Spleen (tissue), 13 donors: Measurements from ENCODE around the gene ABCC12. TPM values are rescaled to one million over a fixed set of nuclear protein-coding genes. Genes with fewer than 3 reads are reported as not detected.

Experiments
- DNase-seq: peaks from one replicate; pipeline ENCODE4 v3.0.0-alpha.2; 2020
- H3K27ac ChIP-seq, 8 donors: fragments of 200-600 bp; sonication (generic) in 7 of 8; 1 replicate in 4 of 8; 2 replicates in 4 of 8; pipeline versions ENCODE4 v1.5.0 to v1.8.0; 2016 to 2021; ENCODE audit warnings: inconsistent platforms in 4 of 8, mild to moderate bottlenecking in 4 of 8, moderate library complexity in 1 of 8
- H3K27me3 ChIP-seq, 7 donors: fragments of 200-600 bp; sonication (generic) in 6 of 7; replicated peaks in 1 of 7; 1 replicate in 4 of 7; 2 replicates in 3 of 7; pipeline versions ENCODE4 v1.5.0 to v1.8.0; 2016 to 2021; ENCODE audit warnings: inconsistent platforms in 3 of 7, mild to moderate bottlenecking in 1 of 7
- H3K36me3 ChIP-seq, 6 donors: fragments of 200-600 bp; sonication (generic) in 5 of 6; 1 replicate in 4 of 6; 2 replicates in 2 of 6; pipeline versions ENCODE4 v1.5.0 to v1.8.0; 2016 to 2021; ENCODE audit warnings: inconsistent platforms in 2 of 6
- H3K4me1 ChIP-seq, 6 donors: fragments of 200-600 bp; sonication (generic) in 5 of 6; 1 replicate in 3 of 6; 2 replicates in 3 of 6; pipeline versions ENCODE4 v1.5.0 to v1.8.0; 2016 to 2021; ENCODE audit warnings: inconsistent platforms in 3 of 6
- H3K4me3 ChIP-seq, 8 donors: fragments of 200-600 bp; sonication (generic) in 7 of 8; 1 replicate in 4 of 8; 2 replicates in 4 of 8; pipeline versions ENCODE4 v1.5.0 to v1.8.0; 2016 to 2021; ENCODE audit warnings: inconsistent platforms in 4 of 8, mild to moderate bottlenecking in 4 of 8, moderate library complexity in 2 of 8
- H3K9me3 ChIP-seq, 8 donors: fragments of 200-600 bp; sonication (generic) in 7 of 8; 1 replicate in 4 of 8; 2 replicates in 4 of 8; pipeline versions ENCODE4 v1.5.0 to v1.8.0; 2016 to 2021; ENCODE audit warnings: inconsistent platforms in 4 of 8
- CTCF ChIP-seq, 11 experiments: fragments of 200-600 bp in 7 of 11; fragments of 450-650 bp in 4 of 11; sonication (generic) in 4 of 11; IDR thresholded peaks in 8 of 11; conservative IDR thresholded peaks in 3 of 11; 1 replicate in 7 of 11; 2 replicates in 4 of 11; pipeline versions ENCODE4 v1.4.0 to v1.8.0; 2016 to 2021; ENCODE audit warnings: antibody characterized with exemption in 11 of 11, inconsistent platforms in 4 of 11, mild to moderate bottlenecking in 1 of 11
- POLR2A ChIP-seq, 3 donors: fragments of 450-650 bp; IDR thresholded peaks; one replicate each; pipeline ENCODE4 v1.5.1; 2017; ENCODE audit warnings: antibody characterized with exemption in 3 of 3, mild to moderate bottlenecking in 1 of 3
- POLR2AphosphoS5 ChIP-seq, 3 donors: sonication (generic); formaldehyde crosslinking; IDR thresholded peaks; one replicate each; pipeline ENCODE4 v1.5.1; 2017; ENCODE audit warnings: antibody characterized with exemption in 3 of 3
- WGBS, 5 donors: extraction: QIAGEN DNeasy Blood & Tissue Kit in 3 of 5; methylation state at CpG; one replicate each; pipeline versions ENCODE4 v1.1.5 to v1.1.7; 2013 to 2018; 5-methylcytosine and 5-hydroxymethylcytosine counted together
- intact Hi-C: fragments of 100-400 bp; cut with DNase I; formaldehyde crosslinking; loops from one replicate; pipeline ENCODE4 v1.15.0; 2023; ENCODE audit warnings: low total_unique reads
- long read RNA-seq, 2 donors: transcript quantifications; one replicate each; lab custom pipeline, GENCODE V29; 2026
- polyA plus RNA-seq, 3 donors: library from polyadenylated mRNA; stranded (reverse); fragments of 200-250 nt; gene quantifications; one replicate each; pipeline ENCODE4 v1.2.1, GENCODE V29; 2013
- total RNA-seq, 7 donors: library from RNA; depleted of rRNA in 3 of 7; stranded (reverse); fragments of >200 nt in 3 of 7; fragmentation: NEBNext Ultra II Directional in 4 of 7; extraction: Animal tissue kit (Norgen Biotek cat#: 25700) in 4 of 7; gene quantifications; one replicate each; pipeline versions ENCODE4 v1.1.0 to v1.2.1, GENCODE V29; 2016 to 2021
- donor health status: healthy with polysubstance abuse.
- donor health status: DM: no; HTN: no; CAD: no; lungs with moderate emphysema.
- donor health status: DM: no; HTN: no; CAD: no.
- donor health status: Bipolar disorder and iron deficiency.
- donor health status: healthy.
- donor health status: DM: no; HTN: no; CAD: no.
- donor health status: DM: yes; HTN: yes; CAD: no.

ABCC12 gene
- total RNA-seq (not detected), polyA plus RNA-seq (not detected)
- long read RNA-seq, donor 1, result 0 reads
- long read RNA-seq, donor 2, result 0 reads

- no peak for DNase-seq
- no peak for TF ChIP-seq POLR2AphosphoS5 (IDR thresholded peaks at IDR 0.05)
- no peak for TF ChIP-seq CTCF (IDR thresholded peaks at IDR 0.05 in 8 of 11, conservative IDR thresholded peaks at IDR 0.05 in 3 of 11)
- TF ChIP-seq POLR2A (IDR thresholded peaks at IDR 0.05), result no peak
- peaks cover 0 to 14% (median 0%) of the 10 kb centered on the region in 7 donors for H3K27me3 ChIP-seq
- no peak within 1 kb of the TSS for H3K4me3 ChIP-seq
- intact Hi-C loops, result loop anchor here (5.0 to 10.0 kb wide), 3 partner anchors 1014 to 1201 kb away; partner anchors contain the start of gene NETO2
- H3K36me3 ChIP-seq, result no peaks in the 10 kb centered on the region
- H3K4me1 ChIP-seq, result peaks cover 0 to 8% (median 5%) of the 10 kb centered on the region in 6 donors
- WGBS, 5 donors, result 59 to 70% (median 61%) methylated on average over 23 to 24 of the region's 24 CpGs
- no peak within 1 kb of the TSS for H3K27ac ChIP-seq
- no peaks in the 10 kb centered on the region for H3K9me3 ChIP-seq
Observed at GRCh38 chr16:48155926-48156789, at the start of gene ABCC12. TSS of gene ABCC12 (minus strand) at chr16:48155993. CDS start at chr16:48146424, 9,569 bp downstream.

GRCh38 chr16:48204825-48205151, 49.0 kb upstream of the ABCC12 start:
- Histone ChIP-seq H3K36me3 (no peaks in the 10 kb centered on the region), H3K4me3 (no peak overlapping the region), H3K4me1 (no peaks in the 10 kb centered on the region), H3K27ac (no peak overlapping the region), H3K9me3 (no peaks in the 10 kb centered on the region), H3K27me3 (peaks cover 0 to 28% (median 0%) of the 10 kb centered on the region in 7 donors)
- no peak for TF ChIP-seq POLR2A (IDR thresholded peaks at IDR 0.05)
- no peak for TF ChIP-seq CTCF (IDR thresholded peaks at IDR 0.05 in 8 of 11, conservative IDR thresholded peaks at IDR 0.05 in 3 of 11)
- TF ChIP-seq POLR2AphosphoS5 (IDR thresholded peaks at IDR 0.05), result no peak
- intact Hi-C loops, result no loop called here
- no peak for DNase-seq
- 79 to 92% (median 86%) methylated on average over 6 of the region's 6 CpGs for WGBS, 5 donors

- WGBS, 5 donors, result 88 to 95% (median 91%) methylated on average over 8 of the region's 8 CpGs
Observed at GRCh38 chr16:48203974-48204824, 48.4 kb upstream of the ABCC12 start.

More at GRCh38 chr16:48203974-48204824, 48.4 kb upstream of the ABCC12 start:
- intact Hi-C loops, result no loop called here
- Histone ChIP-seq H3K9me3 (no peaks in the 10 kb centered on the region), H3K4me3 (no peak overlapping the region), H3K36me3 (no peaks in the 10 kb centered on the region), H3K27ac (no peak overlapping the region), H3K4me1 (no peaks in the 10 kb centered on the region), H3K27me3 (peaks cover 0 to 28% (median 0%) of the 10 kb centered on the region in 7 donors)
- DNase-seq, result no peak
- TF ChIP-seq CTCF (IDR thresholded peaks at IDR 0.05 in 8 of 11, conservative IDR thresholded peaks at IDR 0.05 in 3 of 11) (no peak), POLR2AphosphoS5 (IDR thresholded peaks at IDR 0.05) (no peak), POLR2A (IDR thresholded peaks at IDR 0.05) (no peak)
